SU-DHL-6 (cell line): ENCODE data around the gene HIPK4.

Experiments
- EZH2phosphoT487 ChIP-seq: fragments of 200-600 bp; sonication (generic), shearing (Covaris generic); conservative IDR thresholded peaks from 2 replicates; pipeline ENCODE4 v1.6.1; 2018; ENCODE audit warnings: mild to moderate bottlenecking, antibody characterized with exemption, low read length, moderate library complexity, mixed read lengths
- TF ChIP-seq, protein P1 (sequence below): fragments of 200-600 bp; sonication (generic); IDR thresholded peaks from one replicate; pipeline ENCODE4 v1.5.1; 2017; ENCODE audit warnings: antibody characterized with exemption, mild to moderate bottlenecking, low read length, moderate library complexity; ENCODE audit not compliant: insufficient read depth, poor library complexity, severe bottlenecking

GRCh38 chr19:40425450-40426287, 35.7 kb upstream of the HIPK4 start, which contains the start of gene SERTAD1:
- TF ChIP-seq, protein P1, sequence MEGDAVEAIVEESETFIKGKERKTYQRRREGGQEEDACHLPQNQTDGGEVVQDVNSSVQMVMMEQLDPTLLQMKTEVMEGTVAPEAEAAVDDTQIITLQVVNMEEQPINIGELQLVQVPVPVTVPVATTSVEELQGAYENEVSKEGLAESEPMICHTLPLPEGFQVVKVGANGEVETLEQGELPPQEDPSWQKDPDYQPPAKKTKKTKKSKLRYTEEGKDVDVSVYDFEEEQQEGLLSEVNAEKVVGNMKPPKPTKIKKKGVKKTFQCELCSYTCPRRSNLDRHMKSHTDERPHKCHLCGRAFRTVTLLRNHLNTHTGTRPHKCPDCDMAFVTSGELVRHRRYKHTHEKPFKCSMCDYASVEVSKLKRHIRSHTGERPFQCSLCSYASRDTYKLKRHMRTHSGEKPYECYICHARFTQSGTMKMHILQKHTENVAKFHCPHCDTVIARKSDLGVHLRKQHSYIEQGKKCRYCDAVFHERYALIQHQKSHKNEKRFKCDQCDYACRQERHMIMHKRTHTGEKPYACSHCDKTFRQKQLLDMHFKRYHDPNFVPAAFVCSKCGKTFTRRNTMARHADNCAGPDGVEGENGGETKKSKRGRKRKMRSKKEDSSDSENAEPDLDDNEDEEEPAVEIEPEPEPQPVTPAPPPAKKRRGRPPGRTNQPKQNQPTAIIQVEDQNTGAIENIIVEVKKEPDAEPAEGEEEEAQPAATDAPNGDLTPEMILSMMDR: peak; percentile 94
- no peak for TF ChIP-seq EZH2phosphoT487
